Measurements from ENCODE around the gene SCNN1A.

The SCNN1A gene

DNA sequence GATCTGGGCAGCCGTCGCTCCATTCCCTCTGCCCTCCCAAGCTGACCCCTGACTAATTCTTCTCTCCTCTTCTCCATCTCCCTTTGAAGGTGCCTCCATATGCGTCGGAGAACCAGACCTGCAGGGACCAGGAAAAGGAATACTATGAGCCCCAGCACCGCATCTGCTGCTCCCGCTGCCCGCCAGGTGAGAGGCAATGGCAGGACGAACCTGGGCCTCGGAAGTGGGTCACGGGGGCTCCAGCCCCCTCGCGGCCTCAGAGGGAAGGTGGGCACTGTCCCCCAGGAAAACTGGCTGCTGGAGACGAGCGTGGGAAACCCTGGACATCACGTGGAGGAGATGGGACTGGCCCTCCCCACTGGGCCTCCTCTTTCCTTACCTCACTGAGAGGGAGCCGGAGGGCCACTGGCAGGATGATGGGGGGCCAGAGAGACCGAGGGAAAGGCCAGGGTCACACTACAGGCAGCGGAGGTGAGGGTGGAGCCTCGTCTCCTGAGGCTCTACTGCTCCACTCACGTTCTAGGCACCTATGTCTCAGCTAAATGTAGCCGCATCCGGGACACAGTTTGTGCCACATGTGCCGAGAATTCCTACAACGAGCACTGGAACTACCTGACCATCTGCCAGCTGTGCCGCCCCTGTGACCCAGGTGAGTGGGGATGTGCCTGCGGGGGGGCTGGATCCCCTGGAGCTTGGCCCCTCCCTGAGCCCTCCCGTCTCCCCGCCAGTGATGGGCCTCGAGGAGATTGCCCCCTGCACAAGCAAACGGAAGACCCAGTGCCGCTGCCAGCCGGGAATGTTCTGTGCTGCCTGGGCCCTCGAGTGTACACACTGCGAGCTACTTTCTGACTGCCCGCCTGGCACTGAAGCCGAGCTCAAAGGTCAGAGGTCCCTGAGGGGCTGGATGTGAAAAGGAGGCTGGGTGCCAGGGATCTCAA, 9.4 kb upstream of the SCNN1A start:
- DNase-seq (ENCODE audit: low spot score), result no peak

DNA sequence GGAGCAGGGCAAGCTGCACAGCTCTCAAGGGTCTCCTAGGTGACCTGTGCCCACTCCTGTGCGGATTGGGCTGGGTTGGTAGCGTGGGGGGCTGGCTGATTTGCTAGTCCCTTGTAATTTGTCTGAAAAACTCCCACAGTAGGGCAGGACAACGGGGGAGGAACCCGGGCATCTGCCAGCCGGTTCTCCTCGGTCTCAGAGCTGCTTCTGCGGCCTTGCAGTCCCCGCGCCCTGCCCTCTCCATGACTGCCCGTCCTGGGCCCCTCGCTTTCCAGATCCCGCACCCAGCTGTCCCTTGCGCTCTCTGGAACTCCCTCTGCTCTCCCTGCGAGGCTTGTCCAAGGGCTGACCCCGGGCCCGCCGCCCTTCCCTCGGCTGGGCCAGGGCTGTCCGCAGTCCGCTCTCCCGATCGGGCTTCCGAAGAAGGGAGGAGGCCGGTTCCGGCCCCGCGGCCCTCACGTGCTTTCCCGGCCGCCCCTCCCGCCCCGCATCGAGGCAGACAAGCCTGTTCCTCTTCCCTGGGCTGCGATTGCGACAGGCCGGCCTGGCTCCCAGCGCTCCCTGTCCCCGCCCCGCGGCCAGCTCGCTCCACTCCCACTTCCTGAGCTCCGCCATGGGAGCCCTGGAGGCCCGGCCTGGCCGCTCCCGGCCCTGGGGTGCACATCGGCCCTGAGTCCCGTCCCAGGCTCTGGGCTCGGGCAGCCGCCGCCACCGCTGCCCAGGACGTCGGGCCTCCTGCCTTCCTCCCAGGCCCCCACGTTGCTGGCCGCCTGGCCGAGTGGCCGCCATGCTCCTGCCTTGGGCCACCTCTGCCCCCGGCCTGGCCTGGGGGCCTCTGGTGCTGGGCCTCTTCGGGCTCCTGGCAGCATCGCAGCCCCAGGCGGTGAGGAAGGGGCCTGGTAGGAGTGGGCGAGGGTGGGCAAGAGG, 8.5 kb upstream of the SCNN1A start, which contains the start of gene LTBR:
Gene LTBR (plus strand): TSS at position 591 of the 927 bp plus-strand sequence. CDS start 197 bp downstream, at position 788.
- DNase-seq (ENCODE audit: low spot score), result peak; percentile 96

DNA sequence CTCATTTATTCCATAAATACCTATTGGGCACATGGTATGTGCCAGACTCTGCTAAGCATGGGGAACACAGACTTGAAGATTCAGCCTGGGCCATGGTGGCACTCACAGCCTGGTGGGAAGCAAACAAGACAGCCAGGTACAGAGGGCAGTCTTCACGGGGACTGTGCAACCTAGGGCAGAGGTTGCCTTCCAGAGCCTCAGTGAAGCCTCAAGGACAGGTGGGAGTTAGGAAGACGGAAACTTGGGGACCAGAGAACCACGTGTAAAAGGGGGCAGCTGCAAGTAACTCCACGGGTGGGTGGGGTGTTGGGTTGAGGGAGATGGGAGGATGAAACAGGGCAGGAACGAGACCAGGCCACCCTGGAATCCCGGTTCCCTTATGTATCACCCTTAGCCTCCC, 7.6 kb upstream of the SCNN1A start:
- no peak for DNase-seq (ENCODE audit: low spot score)

DNA sequence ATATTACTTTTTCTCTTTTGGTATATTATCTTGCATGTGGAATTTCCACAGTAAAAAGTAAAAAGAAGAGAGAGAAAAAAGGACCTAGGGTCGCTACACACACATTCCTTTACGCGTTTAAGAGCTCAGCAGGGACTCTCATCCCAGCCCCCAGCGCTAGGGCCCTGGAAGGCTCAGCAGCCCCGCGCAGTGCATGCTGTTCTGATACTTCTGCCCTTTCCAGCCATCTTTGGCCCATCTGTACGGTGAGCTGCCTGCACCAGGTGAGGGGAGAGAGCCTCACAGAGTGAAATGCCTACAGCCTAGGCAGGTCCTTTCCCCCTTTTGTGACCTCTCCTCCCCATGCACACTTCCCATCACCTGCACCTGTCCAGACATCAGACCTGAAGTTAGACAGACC, 7.0 kb upstream of the SCNN1A start:
- no peak for DNase-seq (ENCODE audit: low spot score)

GRCh38 chr12:6380141-6381121, 5.1 kb upstream of the SCNN1A start:
- DNase-seq (ENCODE audit: low spot score), result no peak

GRCh38 chr12:6378709-6379472, 3.5 kb upstream of the SCNN1A start:
- DNase-seq (ENCODE audit: low spot score), result no peak

DNA sequence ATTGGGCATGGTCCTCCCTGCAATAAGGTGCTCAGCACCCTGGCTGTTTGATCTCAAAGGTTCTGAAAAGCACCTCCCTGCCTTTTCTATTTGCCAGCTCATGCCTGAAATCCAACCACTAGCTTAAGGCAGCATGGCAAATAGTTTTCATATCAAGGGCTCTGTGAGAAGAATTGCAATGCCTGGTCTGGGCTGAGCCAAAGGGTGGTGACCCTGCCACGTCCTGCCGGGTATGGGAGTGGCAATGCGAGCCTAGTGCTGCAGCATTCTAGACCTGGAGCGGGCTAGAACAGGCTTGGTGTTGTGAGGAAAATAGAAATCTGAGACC, 2.3 kb upstream of the SCNN1A start:
- no peak for DNase-seq (ENCODE audit: low spot score)

- no peak for DNase-seq (ENCODE audit: low spot score)
Measured at GRCh38 chr12:6376870-6377666, 1.7 kb upstream of the SCNN1A start.

- peak; percentile 73 for DNase-seq (ENCODE audit: low spot score)
Measured at GRCh38 chr12:6376079-6376869, 911 bp upstream of the SCNN1A start.

DNA sequence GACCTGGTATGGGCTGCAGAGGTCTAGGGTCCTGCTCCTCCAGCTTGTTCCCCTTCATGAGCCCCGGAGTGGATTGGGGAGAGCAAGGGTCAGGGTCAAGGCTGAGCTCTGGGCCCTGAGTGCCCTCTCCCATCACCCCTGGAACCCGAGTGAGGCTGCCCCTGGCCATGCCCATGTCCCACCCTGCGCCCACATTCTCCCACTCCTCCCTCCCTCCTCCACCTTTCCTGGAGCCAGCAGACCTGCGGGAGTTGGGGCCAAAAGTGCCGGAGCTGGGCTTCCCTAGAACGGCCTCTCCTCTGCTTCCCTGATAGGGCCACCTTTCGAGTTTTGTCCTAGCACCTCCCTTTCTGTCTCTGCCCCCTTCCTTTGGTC, 590 bp downstream of the SCNN1A start:
- no peak for DNase-seq (ENCODE audit: low spot score)

- DNase-seq (ENCODE audit: low spot score), result no peak
Measured at GRCh38 chr12:6374028-6374785, 1.2 kb downstream of the SCNN1A start.

- peak; percentile 58 for DNase-seq (ENCODE audit: low spot score)
Measured at GRCh38 chr12:6373022-6373787, 2.2 kb downstream of the SCNN1A start.

DNA sequence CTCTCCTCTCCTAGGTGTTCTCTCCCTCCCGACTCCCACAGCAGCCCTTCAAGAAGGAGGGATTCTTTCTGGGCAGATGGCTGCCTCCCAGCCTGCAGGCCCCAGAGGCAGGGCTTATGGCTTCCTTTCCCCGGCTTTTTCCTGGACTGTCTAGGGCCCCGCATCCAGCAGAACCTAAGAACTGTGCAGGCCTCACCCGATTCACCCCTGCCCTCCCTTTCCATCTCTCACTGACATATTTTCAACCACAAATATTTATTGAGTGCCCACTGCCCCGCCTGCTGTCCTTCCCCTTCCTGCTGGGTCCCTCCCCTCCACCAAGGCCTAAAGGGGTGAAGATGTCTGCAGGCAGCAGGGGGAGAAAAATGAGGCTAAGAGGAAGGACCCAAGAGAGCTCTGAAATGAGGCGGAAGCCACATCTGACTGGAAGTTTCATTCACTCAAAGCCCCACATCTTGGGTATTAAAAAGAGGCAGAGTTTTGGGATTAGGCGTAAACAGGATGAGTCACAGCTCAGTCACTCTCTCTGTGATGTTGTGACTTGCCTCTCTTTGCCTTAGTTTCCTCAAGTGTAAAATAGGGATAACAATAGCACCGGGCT, 2.9 kb downstream of the SCNN1A start:
- peak; percentile 95 for DNase-seq (ENCODE audit: low spot score)

GRCh38 chr12:6370994-6371754, 4.2 kb downstream of the SCNN1A start:
- peak; percentile 99 for DNase-seq (ENCODE audit: low spot score)

GRCh38 chr12:6370576-6370935, 4.8 kb downstream of the SCNN1A start:
- DNase-seq (ENCODE audit: low spot score), result no peak

DNA sequence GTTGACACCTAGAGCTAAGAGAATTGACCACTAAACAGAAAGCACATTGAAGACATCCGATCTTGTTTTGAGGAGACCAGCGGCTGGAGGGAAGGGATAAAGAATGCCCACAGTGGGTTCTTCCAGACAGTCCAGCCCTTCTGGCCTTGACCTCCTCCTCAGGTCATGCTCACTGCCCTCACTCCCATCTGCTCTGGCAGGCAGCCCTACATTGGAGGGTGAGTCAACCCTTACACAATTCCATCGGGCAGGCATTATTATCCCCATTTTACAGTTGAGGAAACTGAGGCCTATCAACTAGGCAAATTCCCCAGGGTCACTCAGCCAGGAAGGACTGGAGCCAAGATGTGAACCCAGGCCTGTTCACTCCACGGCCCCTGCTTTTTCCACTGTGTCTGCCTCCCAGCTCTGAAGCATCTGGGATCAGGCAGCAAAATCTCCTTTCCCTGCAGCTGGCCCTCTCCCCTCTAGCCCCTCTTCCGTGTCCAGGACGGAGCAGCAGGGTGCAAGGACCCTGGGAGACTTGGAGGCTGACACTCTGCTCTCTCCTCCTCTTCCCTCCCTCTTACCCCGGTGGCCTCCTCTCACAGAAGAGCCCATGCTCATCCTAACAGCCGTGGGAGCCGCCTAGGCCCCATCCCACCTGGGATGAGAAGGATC, 5.3 kb downstream of the SCNN1A start:
- DNase-seq (ENCODE audit: low spot score), result no peak

All from LoVo (cell line).